Measurements from ENCODE around the gene CDHR3. TPM values are rescaled to one million over a fixed set of nuclear protein-coding genes. Genes with fewer than 3 reads are reported as not detected.

CDHR3 gene
- total and polyA plus RNA-seq, 4 donors, result 1.0 to 5.1 (median 3.0) TPM

DNA sequence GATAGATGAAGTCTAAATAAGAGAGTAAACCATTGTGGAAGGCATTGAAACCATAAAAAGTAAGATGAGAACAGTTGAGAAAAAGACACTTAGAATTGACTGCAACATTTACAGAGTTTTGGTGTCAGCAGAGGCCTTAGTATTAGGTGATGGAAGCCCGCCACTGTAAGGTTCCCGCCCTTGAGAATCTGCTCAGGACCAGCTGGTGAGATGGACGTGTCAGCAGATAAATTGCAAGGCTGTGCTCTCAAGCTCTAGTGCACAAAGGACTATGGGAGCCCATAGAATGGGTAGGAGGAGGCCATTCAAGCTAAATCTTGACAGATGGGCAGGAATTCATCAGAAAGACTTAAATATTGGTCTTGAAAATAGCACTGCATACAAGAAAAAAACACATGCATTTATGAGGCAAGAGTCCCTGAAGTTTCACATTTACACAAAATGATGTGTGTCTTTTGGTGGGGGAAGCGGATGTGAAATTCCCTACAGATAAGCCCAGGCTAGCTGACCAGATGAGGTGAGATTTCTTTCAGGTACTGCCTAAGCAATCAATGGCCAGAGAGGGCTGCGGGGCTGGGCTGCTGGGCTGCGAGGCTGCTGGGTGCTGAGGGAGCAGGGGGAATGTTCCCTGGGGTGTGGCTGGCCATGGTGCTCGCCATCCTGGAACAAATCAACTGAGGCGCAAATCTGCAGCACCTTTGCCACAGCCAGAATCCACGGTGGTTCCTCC is 106.6 kb downstream of the CDHR3 start:
- 79 to 93% methylated on average over 9 of the region's 9 CpGs for WGBS, 2 donors

DNA sequence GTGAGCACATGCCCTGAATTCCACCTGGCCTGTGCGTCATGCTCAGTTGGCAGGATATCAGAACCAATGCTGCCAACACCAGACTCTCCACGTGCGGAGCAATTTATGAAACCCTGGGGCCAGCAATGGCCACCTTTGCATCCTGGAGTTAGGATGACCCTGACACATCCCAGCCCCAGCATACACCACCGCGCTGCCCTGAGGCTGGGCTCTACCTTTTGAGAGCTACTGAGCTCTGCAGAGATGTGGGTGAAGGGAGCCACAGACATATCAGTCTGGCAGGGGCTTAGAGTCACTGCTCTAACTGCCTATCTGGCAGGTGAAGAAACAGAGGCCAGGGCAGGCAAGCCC is 107.1 kb downstream of the CDHR3 start:
- no peaks in the 10 kb centered on the region for H3K27me3 ChIP-seq (ENCODE audit: control insufficient read depth in 1 of 2, insufficient read depth in 2 of 2, low read length in 1 of 2)
- intact Hi-C loops (cut with DNase I), result no loop called here
- 67 to 69% methylated on average over 5 of the region's 5 CpGs for WGBS, 2 donors
- ATAC-seq (ENCODE audit: low FRiP score), result no peak
- H3K9me3 ChIP-seq (ENCODE audit: control insufficient read depth, low read length), result no peaks in the 10 kb centered on the region
- no peaks in the 10 kb centered on the region for H3K4me1 ChIP-seq (ENCODE audit: control insufficient read depth in 1 of 2, insufficient read depth in 2 of 2, low read length in 2 of 2)
- no peak overlapping the region for H3K27ac ChIP-seq (ENCODE audit: low read depth in 1 of 2, low read length in 2 of 2)
- no peak overlapping the region for H3K4me3 ChIP-seq (ENCODE audit: low read length in 2 of 2)
- no peak for DNase-seq
- no peaks in the 10 kb centered on the region for H3K36me3 ChIP-seq (ENCODE audit: control insufficient read depth in 1 of 2, insufficient read depth in 2 of 2, low read length in 1 of 2)

More for the DNA sequence above, 106.6 kb downstream of the CDHR3 start:
- H3K36me3 ChIP-seq (ENCODE audit: control insufficient read depth in 1 of 2, insufficient read depth in 2 of 2, low read length in 1 of 2), result no peaks in the 10 kb centered on the region
- intact Hi-C loops (cut with DNase I), result loop anchor here in 1 of 2 donors (5.0 kb wide), 1 partner anchor 43 kb away; the partner anchor contains the start of gene SYPL1
- H3K9me3 ChIP-seq (ENCODE audit: control insufficient read depth, low read length), result no peaks in the 10 kb centered on the region
- H3K27ac ChIP-seq (ENCODE audit: low read depth in 1 of 2, low read length in 2 of 2), result no peak overlapping the region
- DNase-seq (no peak), ATAC-seq (ENCODE audit: low FRiP score) (no peak)
- H3K27me3 ChIP-seq (ENCODE audit: control insufficient read depth in 1 of 2, insufficient read depth in 2 of 2, low read length in 1 of 2), result no peaks in the 10 kb centered on the region
- H3K4me3 ChIP-seq (ENCODE audit: low read length in 2 of 2), result no peak overlapping the region
- no peaks in the 10 kb centered on the region for H3K4me1 ChIP-seq (ENCODE audit: control insufficient read depth in 1 of 2, insufficient read depth in 2 of 2, low read length in 2 of 2)

DNA sequence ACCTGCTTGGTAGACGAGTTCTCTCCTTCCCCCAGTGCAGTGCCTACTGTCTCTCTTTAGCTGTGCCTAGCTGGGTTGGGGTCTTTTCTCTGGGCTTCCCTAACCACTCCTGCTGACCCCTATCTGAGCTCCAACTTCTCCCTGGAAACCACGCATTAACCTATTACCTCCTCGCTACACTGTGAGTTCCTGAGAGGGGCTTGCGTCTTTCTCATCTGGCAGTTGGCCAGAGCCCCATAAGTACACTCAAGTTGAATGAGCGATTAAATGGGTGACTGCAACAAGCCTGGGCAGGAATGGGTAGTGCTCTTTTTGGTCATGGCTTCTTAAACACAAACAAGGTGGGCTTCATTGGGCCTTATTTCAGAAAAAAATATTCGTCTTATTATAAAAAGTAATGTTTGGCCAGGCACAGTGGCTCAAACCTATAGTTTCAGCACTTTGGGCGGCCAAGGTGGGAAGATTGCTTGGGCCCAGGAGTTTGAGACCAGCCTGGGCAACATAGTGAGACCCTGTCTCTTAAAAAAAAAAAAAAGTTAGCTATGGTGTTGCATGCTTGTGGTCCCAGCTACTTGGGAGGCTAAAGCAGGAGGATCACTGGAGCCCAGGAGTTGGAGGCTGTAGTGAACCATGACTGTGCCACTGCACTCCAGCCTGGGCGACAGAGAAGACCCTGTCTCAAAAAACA is 107.6 kb downstream of the CDHR3 start:
- H3K27me3 ChIP-seq (ENCODE audit: control insufficient read depth in 1 of 2, insufficient read depth in 2 of 2, low read length in 1 of 2), result no peaks in the 10 kb centered on the region
- WGBS, 2 donors, result 94 to 95% methylated on average over 8 of the region's 8 CpGs
- intact Hi-C loops (cut with DNase I), result no loop called here
- H3K4me1 ChIP-seq (ENCODE audit: control insufficient read depth in 1 of 2, insufficient read depth in 2 of 2, low read length in 2 of 2), result no peaks in the 10 kb centered on the region
- no peaks in the 10 kb centered on the region for H3K9me3 ChIP-seq (ENCODE audit: control insufficient read depth, low read length)
- H3K4me3 ChIP-seq (ENCODE audit: low read length in 2 of 2), result no peak overlapping the region
- ATAC-seq (ENCODE audit: low FRiP score) (no peak), DNase-seq (no peak)
- no peak overlapping the region for H3K27ac ChIP-seq (ENCODE audit: low read depth in 1 of 2, low read length in 2 of 2)
- no peaks in the 10 kb centered on the region for H3K36me3 ChIP-seq (ENCODE audit: control insufficient read depth in 1 of 2, insufficient read depth in 2 of 2, low read length in 1 of 2)

DNA sequence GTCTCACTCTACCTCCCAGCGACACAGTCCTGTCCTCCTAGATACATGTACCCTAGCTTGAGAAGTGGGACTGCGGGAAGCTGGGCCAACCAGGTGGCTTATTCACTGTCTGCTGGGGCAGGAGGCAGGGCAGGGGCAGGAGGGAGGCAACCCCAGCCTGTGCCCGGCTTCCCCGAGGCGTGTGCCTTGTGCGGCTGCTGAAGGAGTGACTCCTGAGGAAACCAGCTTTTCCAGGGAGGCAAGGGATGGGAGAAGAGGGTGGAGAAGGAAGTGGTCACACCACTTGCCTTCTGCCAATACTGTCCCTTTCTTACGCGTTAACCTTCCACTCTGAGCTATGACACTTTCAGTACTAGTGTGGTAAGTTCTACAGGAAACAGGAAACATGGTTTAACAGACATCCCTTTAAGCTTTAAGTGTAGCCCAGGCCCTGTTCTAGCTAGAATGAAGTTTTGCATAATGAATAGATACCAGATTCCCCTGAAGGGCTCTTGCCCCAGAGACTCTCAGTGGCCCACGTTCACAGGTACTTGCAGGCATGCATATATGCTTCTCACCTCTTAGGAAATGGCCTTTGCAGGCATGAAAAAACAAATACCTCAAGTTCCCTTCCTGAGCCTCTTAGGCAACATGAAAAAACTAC is 108.4 kb downstream of the CDHR3 start:
- intact Hi-C loops (cut with DNase I), result no loop called here
- no peak for DNase-seq
- Histone ChIP-seq H3K4me1 (ENCODE audit: control insufficient read depth in 1 of 2, insufficient read depth in 2 of 2, low read length in 2 of 2) (no peaks in the 10 kb centered on the region), H3K27ac (ENCODE audit: low read depth in 1 of 2, low read length in 2 of 2) (no peak overlapping the region), H3K9me3 (ENCODE audit: control insufficient read depth, low read length) (no peaks in the 10 kb centered on the region), H3K36me3 (ENCODE audit: control insufficient read depth in 1 of 2, insufficient read depth in 2 of 2, low read length in 1 of 2) (no peaks in the 10 kb centered on the region), H3K27me3 (ENCODE audit: control insufficient read depth in 1 of 2, insufficient read depth in 2 of 2, low read length in 1 of 2) (no peaks in the 10 kb centered on the region), H3K4me3 (ENCODE audit: low read length in 2 of 2) (no peak overlapping the region)
- peak; percentile 53 for ATAC-seq (ENCODE audit: low FRiP score)
- WGBS, 2 donors, result 85 to 90% methylated on average over 9 of the region's 9 CpGs

DNA sequence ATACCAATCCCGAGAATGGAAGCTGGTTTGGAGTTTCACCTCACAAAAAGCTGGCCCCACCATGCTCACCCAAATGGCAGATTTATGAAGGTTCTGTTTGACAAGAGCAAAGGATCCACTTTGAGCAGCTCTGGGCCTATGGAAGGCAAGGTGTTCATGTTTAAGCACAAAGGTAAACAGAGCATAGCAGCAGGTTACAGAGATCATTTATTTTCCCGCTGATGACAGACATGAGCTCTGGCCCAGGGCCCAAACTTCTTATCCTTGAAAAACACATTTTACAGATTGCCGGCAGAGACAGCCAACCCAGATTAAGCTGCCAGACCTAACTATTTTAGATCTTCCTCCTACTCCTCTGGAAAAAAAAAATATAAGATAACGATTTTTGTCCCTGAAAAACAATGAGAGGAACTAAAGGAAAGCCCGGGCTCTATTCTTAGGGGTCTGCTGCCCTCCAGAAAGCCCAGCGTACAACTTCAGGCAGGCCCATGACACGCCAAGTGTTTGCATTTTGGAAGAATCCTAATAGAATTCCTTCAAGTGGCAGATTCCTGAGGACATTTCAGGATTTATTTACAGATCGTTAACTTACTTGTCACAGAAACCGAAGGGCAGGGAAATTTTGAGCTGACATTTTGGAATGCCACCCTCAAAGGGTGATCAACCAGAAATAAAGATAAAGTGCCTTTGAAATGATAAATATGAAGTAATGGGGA is 109.1 kb downstream of the CDHR3 start:
- intact Hi-C loops (cut with DNase I), result no loop called here
- no peak overlapping the region for H3K27ac ChIP-seq (ENCODE audit: low read depth in 1 of 2, low read length in 2 of 2)
- no peak overlapping the region for H3K4me3 ChIP-seq (ENCODE audit: low read length in 2 of 2)
- H3K27me3 ChIP-seq (ENCODE audit: control insufficient read depth in 1 of 2, insufficient read depth in 2 of 2, low read length in 1 of 2), result no peaks in the 10 kb centered on the region
- ATAC-seq (ENCODE audit: low FRiP score) (peak; percentile 23), DNase-seq (no peak)
- no peaks in the 10 kb centered on the region for H3K9me3 ChIP-seq (ENCODE audit: control insufficient read depth, low read length)
- H3K36me3 ChIP-seq (ENCODE audit: control insufficient read depth in 1 of 2, insufficient read depth in 2 of 2, low read length in 1 of 2), result no peaks in the 10 kb centered on the region
- H3K4me1 ChIP-seq (ENCODE audit: control insufficient read depth in 1 of 2, insufficient read depth in 2 of 2, low read length in 2 of 2), result no peaks in the 10 kb centered on the region
- 31 to 36% methylated on average over 9 of the region's 9 CpGs for WGBS, 2 donors

DNA sequence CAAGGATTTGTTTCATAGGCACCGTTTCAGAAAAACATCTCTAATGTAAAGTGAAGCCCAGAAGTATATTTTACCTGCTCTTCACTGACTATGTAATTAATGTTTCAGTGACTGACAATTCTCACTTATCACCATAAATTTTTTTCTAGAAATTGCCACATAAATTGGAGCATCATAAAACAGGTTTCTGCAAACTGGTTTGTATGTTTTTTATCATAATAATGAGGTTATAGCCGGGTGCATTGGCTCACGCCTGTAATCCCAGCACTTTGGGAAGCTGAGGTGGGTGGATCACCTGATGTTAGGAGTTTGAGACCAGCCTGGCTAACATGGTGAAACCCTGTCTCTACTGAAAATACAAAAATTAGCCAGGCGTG is 109.6 kb downstream of the CDHR3 start:
- Histone ChIP-seq H3K36me3 (ENCODE audit: control insufficient read depth in 1 of 2, insufficient read depth in 2 of 2, low read length in 1 of 2) (no peaks in the 10 kb centered on the region), H3K27ac (ENCODE audit: low read depth in 1 of 2, low read length in 2 of 2) (no peak overlapping the region), H3K9me3 (ENCODE audit: control insufficient read depth, low read length) (no peaks in the 10 kb centered on the region), H3K4me3 (ENCODE audit: low read length in 2 of 2) (no peak overlapping the region), H3K4me1 (ENCODE audit: control insufficient read depth in 1 of 2, insufficient read depth in 2 of 2, low read length in 2 of 2) (no peaks in the 10 kb centered on the region), H3K27me3 (ENCODE audit: control insufficient read depth in 1 of 2, insufficient read depth in 2 of 2, low read length in 1 of 2) (no peaks in the 10 kb centered on the region)
- WGBS, 2 donors, result 84 to 88% methylated on average over 4 of the region's 4 CpGs
- intact Hi-C loops (cut with DNase I), result no loop called here
- DNase-seq (no peak), ATAC-seq (ENCODE audit: low FRiP score) (no peak)

DNA sequence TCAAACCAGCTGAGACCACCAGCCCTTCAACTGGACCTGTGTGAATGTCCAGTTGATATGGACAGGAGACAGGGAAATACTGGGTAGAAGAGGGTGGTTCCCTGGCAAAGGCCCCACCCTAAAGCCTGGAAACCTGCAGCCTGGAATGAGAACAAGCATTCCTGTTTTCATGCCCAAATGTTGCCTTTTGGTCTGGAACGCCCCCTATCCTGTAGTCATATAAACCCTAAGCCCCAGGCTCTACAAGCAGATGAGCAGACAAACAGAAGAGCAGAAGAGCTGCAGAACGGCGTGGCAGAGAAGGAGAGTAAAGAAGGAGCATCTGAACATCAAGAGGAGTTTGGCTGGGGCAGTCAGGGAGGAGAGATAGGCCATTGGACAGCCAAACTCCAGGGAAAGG is 110.6 kb downstream of the CDHR3 start:
- H3K27ac ChIP-seq (ENCODE audit: low read depth in 1 of 2, low read length in 2 of 2), result no peak overlapping the region
- DNase-seq (no peak), ATAC-seq (ENCODE audit: low FRiP score) (no peak)
- WGBS, 2 donors, result 89 to 94% methylated on average over 3 of the region's 3 CpGs
- no peaks in the 10 kb centered on the region for H3K4me1 ChIP-seq (ENCODE audit: control insufficient read depth in 1 of 2, insufficient read depth in 2 of 2, low read length in 2 of 2)
- no peaks in the 10 kb centered on the region for H3K9me3 ChIP-seq (ENCODE audit: control insufficient read depth, low read length)
- no peak overlapping the region for H3K4me3 ChIP-seq (ENCODE audit: low read length in 2 of 2)
- no peaks in the 10 kb centered on the region for H3K27me3 ChIP-seq (ENCODE audit: control insufficient read depth in 1 of 2, insufficient read depth in 2 of 2, low read length in 1 of 2)
- intact Hi-C loops (cut with DNase I), result no loop called here
- H3K36me3 ChIP-seq (ENCODE audit: control insufficient read depth in 1 of 2, insufficient read depth in 2 of 2, low read length in 1 of 2), result no peaks in the 10 kb centered on the region

DNA sequence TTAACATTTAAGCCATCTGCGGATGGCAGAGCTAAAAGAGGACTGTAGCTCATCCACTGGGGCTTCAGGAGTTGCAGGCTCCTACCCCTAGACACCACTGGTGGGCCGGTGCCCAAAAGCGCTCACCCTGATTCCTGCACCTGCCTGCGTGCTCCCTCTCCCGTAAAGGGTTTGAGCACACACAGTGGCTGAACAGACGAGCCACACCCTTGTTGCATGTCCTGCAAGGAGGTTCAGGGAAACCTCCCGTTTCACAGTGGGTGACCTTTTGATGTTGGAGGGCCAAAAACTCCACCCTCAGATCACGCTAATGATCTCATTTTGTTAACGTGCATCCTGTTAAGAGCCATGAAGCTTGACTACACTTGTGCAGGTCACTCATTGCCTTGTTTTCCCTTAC is 111.2 kb downstream of the CDHR3 start:
- ATAC-seq (ENCODE audit: low FRiP score), result no peak
- intact Hi-C loops (cut with DNase I), result no loop called here

More for the DNA sequence above, 111.2 kb downstream of the CDHR3 start:
- no peaks in the 10 kb centered on the region for H3K36me3 ChIP-seq (ENCODE audit: control insufficient read depth in 1 of 2, insufficient read depth in 2 of 2, low read length in 1 of 2)
- 93 to 94% methylated on average over 9 of the region's 9 CpGs for WGBS, 2 donors
- H3K9me3 ChIP-seq (ENCODE audit: control insufficient read depth, low read length), result no peaks in the 10 kb centered on the region
- H3K27me3 ChIP-seq (ENCODE audit: control insufficient read depth in 1 of 2, insufficient read depth in 2 of 2, low read length in 1 of 2), result no peaks in the 10 kb centered on the region
- H3K4me1 ChIP-seq (ENCODE audit: control insufficient read depth in 1 of 2, insufficient read depth in 2 of 2, low read length in 2 of 2), result no peaks in the 10 kb centered on the region
- no peak overlapping the region for H3K27ac ChIP-seq (ENCODE audit: low read depth in 1 of 2, low read length in 2 of 2)
- no peak overlapping the region for H3K4me3 ChIP-seq (ENCODE audit: low read length in 2 of 2)
- DNase-seq, result no peak

Measured in aorta (tissue), 5 donors.